Astrocyte (in vitro differentiated cells and primary cell): ENCODE results near the gene IGSF21.

Experiments used
- EZH2 ChIP-seq: IDR thresholded peaks from 2 replicates; pipeline ENCODE4 v1.6.1; 2012; ENCODE audit warnings: mild to moderate bottlenecking, low read length, inconsistent platforms; ENCODE audit not compliant: insufficient read depth
- TF ChIP-seq, protein P1 (sequence below): IDR thresholded peaks from 2 replicates; pipeline ENCODE4 v1.5.1; 2011; ENCODE audit warnings: low read depth, mild to moderate bottlenecking, inconsistent platforms, low read length, moderate library complexity; ENCODE audit not compliant: insufficient read depth

DNA sequence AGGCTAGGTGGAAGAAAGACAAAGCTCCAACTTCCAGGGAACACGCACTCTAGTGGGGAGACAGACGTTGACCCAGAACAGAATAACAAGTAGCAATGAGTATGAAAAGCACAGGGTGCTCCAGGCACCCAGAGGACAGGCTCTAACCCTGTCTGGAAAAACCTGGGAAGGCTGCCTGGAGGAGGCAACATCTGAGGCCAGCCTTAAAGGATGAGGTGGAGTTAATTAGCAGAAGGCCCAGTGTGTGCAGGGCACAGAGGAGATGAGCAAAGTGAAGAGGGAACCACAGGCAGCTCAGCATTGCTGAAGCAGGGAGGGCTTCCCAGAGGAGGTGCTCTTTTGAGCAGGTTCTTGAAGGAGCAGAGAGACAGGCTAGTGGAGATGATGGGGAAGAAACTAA lies 246.4 kb downstream of the IGSF21 start:
- TF ChIP-seq, protein P1, sequence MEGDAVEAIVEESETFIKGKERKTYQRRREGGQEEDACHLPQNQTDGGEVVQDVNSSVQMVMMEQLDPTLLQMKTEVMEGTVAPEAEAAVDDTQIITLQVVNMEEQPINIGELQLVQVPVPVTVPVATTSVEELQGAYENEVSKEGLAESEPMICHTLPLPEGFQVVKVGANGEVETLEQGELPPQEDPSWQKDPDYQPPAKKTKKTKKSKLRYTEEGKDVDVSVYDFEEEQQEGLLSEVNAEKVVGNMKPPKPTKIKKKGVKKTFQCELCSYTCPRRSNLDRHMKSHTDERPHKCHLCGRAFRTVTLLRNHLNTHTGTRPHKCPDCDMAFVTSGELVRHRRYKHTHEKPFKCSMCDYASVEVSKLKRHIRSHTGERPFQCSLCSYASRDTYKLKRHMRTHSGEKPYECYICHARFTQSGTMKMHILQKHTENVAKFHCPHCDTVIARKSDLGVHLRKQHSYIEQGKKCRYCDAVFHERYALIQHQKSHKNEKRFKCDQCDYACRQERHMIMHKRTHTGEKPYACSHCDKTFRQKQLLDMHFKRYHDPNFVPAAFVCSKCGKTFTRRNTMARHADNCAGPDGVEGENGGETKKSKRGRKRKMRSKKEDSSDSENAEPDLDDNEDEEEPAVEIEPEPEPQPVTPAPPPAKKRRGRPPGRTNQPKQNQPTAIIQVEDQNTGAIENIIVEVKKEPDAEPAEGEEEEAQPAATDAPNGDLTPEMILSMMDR, result no peak
- TF ChIP-seq EZH2, result no peak
